Cardiac fibroblast (primary cell): ENCODE data around the gene LEKR1.
A peak's percentile ranks its signal among the peaks of the same experiment; 100 is the strongest.

Experiments used
- DNase-seq, 2 donors: peaks; one replicate each; pipeline versions ENCODE4 v3.0.0 to v3.0.0-alpha.2; 2010; ENCODE audit warnings: low read depth in 2 of 2
- H3K4me3 ChIP-seq, 2 donors: replicated peaks in 1 of 2; 1 replicate in 1 of 2; 2 replicates in 1 of 2; pipeline ENCODE4 v1.5.1; 2011; ENCODE audit warnings: low read depth in 2 of 2, low read length in 2 of 2, mild to moderate bottlenecking in 2 of 2, moderate library complexity in 1 of 2
- CTCF ChIP-seq: IDR thresholded peaks from one replicate; pipeline ENCODE4 v1.5.1; 2011; ENCODE audit warnings: low read depth, mild to moderate bottlenecking, low read length, inconsistent platforms

The LEKR1 gene

GRCh38 chr3:156976933-156977332, 150.8 kb downstream of the LEKR1 start:
- DNase-seq = no peak
- TF ChIP-seq CTCF = no peak
- no peak overlapping the region for H3K4me3 ChIP-seq

- H3K4me3 ChIP-seq = no peak overlapping the region
- DNase-seq = no peak
- no peak for TF ChIP-seq CTCF
These were observed 152.4 kb downstream of the LEKR1 start for GRCh38 chr3:156978481-156978961.

DNA sequence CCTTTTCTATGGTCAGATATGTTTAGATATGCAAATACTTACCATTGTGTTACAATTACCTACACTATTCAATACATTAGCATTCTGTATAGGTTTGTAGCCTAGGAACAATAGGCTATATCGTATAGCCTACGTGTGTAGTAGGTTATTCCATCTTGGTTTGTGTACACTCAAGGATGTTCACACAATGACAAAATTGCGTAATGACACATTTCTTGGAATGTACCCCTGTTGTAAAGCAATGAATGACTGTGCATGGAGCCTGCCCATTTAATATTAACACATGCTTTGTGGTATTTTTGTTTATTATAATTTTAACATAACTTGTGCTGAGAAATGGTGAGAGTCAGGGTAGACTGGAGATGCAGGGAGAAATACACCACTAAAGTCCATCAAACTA, 154.9 kb downstream of the LEKR1 start:
- no peak for DNase-seq
- TF ChIP-seq CTCF = no peak
- H3K4me3 ChIP-seq = no peak overlapping the region

DNA sequence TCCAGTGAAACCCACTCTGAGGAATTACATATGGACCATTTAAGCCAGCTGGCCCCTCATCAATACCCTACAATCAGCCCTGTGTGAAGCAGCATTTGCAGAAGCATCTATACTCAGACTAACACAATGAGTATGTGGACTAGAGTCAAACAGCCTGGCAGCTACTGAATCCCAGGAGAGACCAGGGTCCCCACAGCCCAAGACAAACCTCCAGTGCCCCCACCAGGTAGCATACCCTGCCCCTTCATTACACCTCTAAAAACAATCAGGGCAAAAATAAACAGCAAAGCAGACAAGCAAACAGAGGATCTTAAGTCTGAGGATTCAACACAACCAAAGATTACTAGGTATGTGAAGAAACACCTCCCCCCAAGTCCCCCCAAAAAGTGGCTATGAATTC, 157.4 kb downstream of the LEKR1 start:
- no peak for DNase-seq
- no peak for TF ChIP-seq CTCF
- no peak overlapping the region for H3K4me3 ChIP-seq

GRCh38 chr3:156985711-156986110, 159.6 kb downstream of the LEKR1 start:
- no peak for DNase-seq
- TF ChIP-seq CTCF = no peak
- no peak overlapping the region for H3K4me3 ChIP-seq

GRCh38 chr3:156987946-156988345, 161.8 kb downstream of the LEKR1 start:
- no peak for TF ChIP-seq CTCF
- no peak for DNase-seq
- H3K4me3 ChIP-seq = no peak overlapping the region

DNA sequence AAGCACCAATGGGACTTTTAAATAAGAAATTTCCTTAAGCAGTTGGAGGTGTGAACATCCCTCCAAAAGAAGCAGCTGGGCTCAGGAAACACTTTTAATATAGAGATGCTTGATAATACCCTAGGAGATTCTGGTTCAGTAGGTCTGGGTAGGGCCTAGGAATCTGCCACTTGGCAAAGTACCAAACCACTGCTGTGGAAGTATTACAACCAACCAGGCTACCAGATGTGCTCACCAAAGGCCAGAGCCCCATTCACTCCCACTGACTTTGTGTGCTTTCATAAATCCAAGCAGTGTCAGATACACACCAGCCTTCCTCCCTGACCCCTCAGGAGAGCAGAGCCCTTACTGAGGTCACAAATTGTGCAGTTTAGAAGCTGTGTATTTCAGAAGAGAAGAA, 171.2 kb downstream of the LEKR1 start:
- no peak overlapping the region for H3K4me3 ChIP-seq
- DNase-seq = peak; percentile 27 to 32
- no peak for TF ChIP-seq CTCF
